Activated CD8-positive, alpha-beta T cell treated with anti-CD3 and anti-CD28 coated beads for 36 hours (primary cell): Measurements from ENCODE around the gene DTX2. TPM values are rescaled to one million over a fixed set of nuclear protein-coding genes. Genes with fewer than 3 reads are reported as not detected.
"Not testable (repeated sequence)": the region's sequence is repeated elsewhere in the genome, so short reads cannot be mapped to it uniquely, and the experiment has no call there.

ENCODE experiments used
- ATAC-seq: fragments of 200-7000 bp; cut with Tn5 transposase; one replicate; pipeline ENCODE4 v1.10.0; 2021; ENCODE audit warnings: mild to moderate bottlenecking, moderate library complexity
- CTCF ChIA-PET: fragments of 350-600 bp; sonication (Branson Sonifier 250); formaldehyde crosslinking; loops from one replicate; lab custom pipeline; 2021; ENCODE audit warnings: antibody characterized with exemption; lab: Charles Lee
- POLR2A ChIA-PET: fragments of 350-600 bp; sonication (Branson Sonifier 250); formaldehyde crosslinking; loops from one replicate; lab custom pipeline; 2021; ENCODE audit warnings: antibody characterized with exemption; lab: Charles Lee
- DNase-seq: peaks from one replicate; pipeline ENCODE4 v3.0.0-alpha.2; 2020
- H3K27ac Mint-ChIP-seq: one replicate; pipeline ENCODE4 v1.8.0; 2021; ENCODE audit warnings: mild to moderate bottlenecking, mixed read lengths
- H3K27me3 Mint-ChIP-seq: one replicate; pipeline ENCODE4 v1.8.0; 2021; ENCODE audit warnings: mixed read lengths
- H3K36me3 Mint-ChIP-seq: one replicate; pipeline ENCODE4 v1.8.0; 2021; ENCODE audit warnings: low read depth, mixed read lengths
- H3K4me1 Mint-ChIP-seq: one replicate; pipeline ENCODE4 v1.8.0; 2021; ENCODE audit warnings: low read depth, mixed read lengths
- H3K4me3 Mint-ChIP-seq: one replicate; pipeline ENCODE4 v1.8.0; 2021; ENCODE audit warnings: mild to moderate bottlenecking, moderate library complexity, mixed read lengths
- H3K9me3 Mint-ChIP-seq: one replicate; pipeline ENCODE4 v1.8.0; 2021; ENCODE audit warnings: mixed read lengths
- CTCF ChIP-seq: fragments of 200-600 bp; IDR thresholded peaks from one replicate; pipeline ENCODE4 v1.8.0; 2022; ENCODE audit warnings: antibody characterized with exemption, mild to moderate bottlenecking
- intact Hi-C: fragments of 100-400 bp; cut with micrococcal nuclease; formaldehyde crosslinking; loops from one replicate; pipeline ENCODE4 v1.10.0; 2022
- total RNA-seq, 2 experiments: library from RNA; stranded (reverse); gene quantifications; one replicate each; pipeline ENCODE4 v1.2.3, GENCODE V29; 2021

DTX2 gene
- total RNA-seq, 2 experiments from 2014 or later, result 20.5 to 20.8 TPM

GRCh38 chr7:76505168-76506080 lies 43.9 kb downstream of the DTX2 start:
- intact Hi-C loops, result no loop called here
- ATAC-seq (no peak), DNase-seq (no peak)
- H3K4me1 Mint-ChIP-seq, result no peaks in the 10 kb centered on the region
- H3K36me3 Mint-ChIP-seq, result peaks cover 5% of the 10 kb centered on the region
- ChIA-PET CTCF (no interaction called here), POLR2A (no interaction called here)
- TF ChIP-seq CTCF, result no peak
- H3K9me3 Mint-ChIP-seq, result no peaks in the 10 kb centered on the region
- no peaks in the 10 kb centered on the region for H3K27me3 Mint-ChIP-seq
- H3K4me3 Mint-ChIP-seq, result no peak overlapping the region
- no peak overlapping the region for H3K27ac Mint-ChIP-seq

DNA sequence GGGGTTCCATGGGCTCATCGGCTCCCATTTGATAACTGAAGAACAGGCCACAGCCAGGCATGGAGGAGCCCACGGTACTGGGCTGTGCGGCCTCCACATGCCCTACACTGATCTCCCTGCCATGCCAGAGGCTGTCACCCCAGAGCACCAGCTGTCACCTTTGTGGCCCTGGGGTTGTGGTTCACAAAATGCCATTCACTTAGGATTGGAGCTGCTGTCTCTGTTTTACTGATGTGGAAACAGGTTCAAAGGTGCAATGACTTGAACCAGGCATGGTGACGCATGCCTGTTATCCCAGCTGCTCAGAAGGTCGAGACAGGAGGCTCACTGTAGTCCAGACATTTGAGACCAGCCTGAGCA lies 44.6 kb downstream of the DTX2 start:
- no peak for TF ChIP-seq CTCF
- Mint-ChIP-seq H3K36me3 (peaks cover 5% of the 10 kb centered on the region), H3K4me1 (no peaks in the 10 kb centered on the region), H3K9me3 (no peaks in the 10 kb centered on the region), H3K4me3 (no peak overlapping the region), H3K27me3 (no peaks in the 10 kb centered on the region), H3K27ac (no peak overlapping the region)
- CTCF ChIA-PET, result no interaction called here
- POLR2A ChIA-PET, result no interaction called here
- DNase-seq (no peak), ATAC-seq (no peak)
- intact Hi-C loops, result no loop called here

- H3K9me3 Mint-ChIP-seq, ATAC-seq, H3K27me3 Mint-ChIP-seq, H3K27ac Mint-ChIP-seq, POLR2A ChIA-PET, H3K4me1 Mint-ChIP-seq, CTCF ChIA-PET, H3K4me3 Mint-ChIP-seq, intact Hi-C loops, H3K36me3 Mint-ChIP-seq, DNase-seq: not testable (repeated sequence)
These were observed 45.1 kb downstream of the DTX2 start for GRCh38 chr7:76506643-76507042.

GRCh38 chr7:76507723-76508406 lies 46.4 kb downstream of the DTX2 start:
- no peak for TF ChIP-seq CTCF
- no peak overlapping the region for H3K27ac Mint-ChIP-seq
- no peaks in the 10 kb centered on the region for H3K27me3 Mint-ChIP-seq

GRCh38 chr7:76509931-76510877 lies 48.7 kb downstream of the DTX2 start, which contains the start of gene UPK3B:
Gene UPK3B, plus strand, starts transcription at chr7:76510552. Its CDS starts 101 bp downstream, at chr7:76510653.
- DNase-seq (no peak), ATAC-seq (peak; percentile 58)
- Mint-ChIP-seq H3K4me1 (no peaks in the 10 kb centered on the region), H3K27ac (no peak within 1 kb of the TSS), H3K4me3 (no peak within 1 kb of the TSS), H3K9me3 (no peaks in the 10 kb centered on the region), H3K27me3 (no peaks in the 10 kb centered on the region), H3K36me3 (peaks cover 2% of the 10 kb centered on the region)
- TF ChIP-seq CTCF, result no peak
- POLR2A ChIA-PET, result no interaction called here
- intact Hi-C loops, result no loop called here
- CTCF ChIA-PET, result no interaction called here

More at GRCh38 chr7:76507723-76508406, 46.4 kb downstream of the DTX2 start:
- ChIA-PET CTCF (no interaction called here), POLR2A (interaction anchor here (0.6 kb wide), 1 partner anchor 273 kb away, joined by 3 read pairs; no protein-coding TSS in a partner anchor)
- Mint-ChIP-seq H3K9me3 (no peaks in the 10 kb centered on the region), H3K36me3 (peaks cover 5% of the 10 kb centered on the region), H3K4me1 (no peaks in the 10 kb centered on the region), H3K4me3 (no peak overlapping the region)
- ATAC-seq (no peak), DNase-seq (no peak)
- intact Hi-C loops, result no loop called here

GRCh38 chr7:76511200-76511910 lies 49.8 kb downstream of the DTX2 start:
- intact Hi-C loops, DNase-seq, ATAC-seq: not testable (repeated sequence)

More at GRCh38 chr7:76511200-76511910, 49.8 kb downstream of the DTX2 start:
- H3K27me3 Mint-ChIP-seq, H3K4me1 Mint-ChIP-seq, H3K27ac Mint-ChIP-seq, H3K36me3 Mint-ChIP-seq, CTCF ChIA-PET, H3K4me3 Mint-ChIP-seq, H3K9me3 Mint-ChIP-seq, POLR2A ChIA-PET: not testable (repeated sequence)
